ENCODE measurements around the gene ABCC4.

Gene ABCC4

GRCh38 chr13:95120650-95121049 is 180.6 kb downstream of the ABCC4 start:
- DNase-seq (ENCODE audit: low read depth, low spot score) = no peak

GRCh38 chr13:95118541-95119324 is 182.5 kb downstream of the ABCC4 start:
- DNase-seq (ENCODE audit: low read depth, low spot score) = no peak

GRCh38 chr13:95117092-95117491 is 184.2 kb downstream of the ABCC4 start:
- no peak for DNase-seq (ENCODE audit: low read depth, low spot score)

- no peak for DNase-seq (ENCODE audit: low read depth, low spot score)
Observed at GRCh38 chr13:95115525-95115924, 185.7 kb downstream of the ABCC4 start.

GRCh38 chr13:95113601-95114000 is 187.7 kb downstream of the ABCC4 start:
- DNase-seq (ENCODE audit: low read depth, low spot score) = no peak

GRCh38 chr13:95112883-95113282 is 188.4 kb downstream of the ABCC4 start:
- no peak for DNase-seq (ENCODE audit: low read depth, low spot score)

GRCh38 chr13:95111608-95112007 is 189.6 kb downstream of the ABCC4 start:
- no peak for DNase-seq (ENCODE audit: low read depth, low spot score)

- DNase-seq (ENCODE audit: low read depth, low spot score) = no peak
Observed at GRCh38 chr13:95106562-95106961, 194.7 kb downstream of the ABCC4 start.

GRCh38 chr13:95100525-95101433 is 200.5 kb downstream of the ABCC4 start:
- DNase-seq (ENCODE audit: low read depth, low spot score) = no peak

- no peak for DNase-seq (ENCODE audit: low read depth, low spot score)
Observed at GRCh38 chr13:95099541-95099940, 201.7 kb downstream of the ABCC4 start.

GRCh38 chr13:95098916-95099315 is 202.3 kb downstream of the ABCC4 start:
- DNase-seq (ENCODE audit: low read depth, low spot score) = no peak

- DNase-seq (ENCODE audit: low read depth, low spot score) = no peak
Observed at GRCh38 chr13:95091755-95092154, 209.5 kb downstream of the ABCC4 start.

- no peak for DNase-seq (ENCODE audit: low read depth, low spot score)
Observed at GRCh38 chr13:95087746-95088305, 213.4 kb downstream of the ABCC4 start.

- DNase-seq (ENCODE audit: low read depth, low spot score) = no peak
Observed at GRCh38 chr13:95086761-95087160, 214.5 kb downstream of the ABCC4 start.

GRCh38 chr13:95083758-95084157 is 217.5 kb downstream of the ABCC4 start:
- DNase-seq (ENCODE audit: low read depth, low spot score) = no peak

GRCh38 chr13:95083066-95083465 is 218.2 kb downstream of the ABCC4 start:
- DNase-seq (ENCODE audit: low read depth, low spot score) = no peak

GRCh38 chr13:95075506-95075905 is 225.7 kb downstream of the ABCC4 start:
- DNase-seq (ENCODE audit: low read depth, low spot score) = no peak

- no peak for DNase-seq (ENCODE audit: low read depth, low spot score)
Observed at GRCh38 chr13:95074820-95075219, 226.4 kb downstream of the ABCC4 start.

GRCh38 chr13:95073747-95074311 is 227.4 kb downstream of the ABCC4 start:
- no peak for DNase-seq (ENCODE audit: low read depth, low spot score)

- no peak for DNase-seq (ENCODE audit: low read depth, low spot score)
Observed at GRCh38 chr13:95067303-95067702, 233.9 kb downstream of the ABCC4 start.

- no peak for DNase-seq (ENCODE audit: low read depth, low spot score)
Observed at GRCh38 chr13:95060014-95060519, 241.2 kb downstream of the ABCC4 start.

GRCh38 chr13:95059306-95059705 is 241.9 kb downstream of the ABCC4 start:
- no peak for DNase-seq (ENCODE audit: low read depth, low spot score)
